HG03175 (cell line): ENCODE data around the gene LRRC56.

Source experiments
- ATAC-seq: cut with Tn5 transposase; IDR thresholded peaks from one replicate; pipeline ENCODE4 v1.9.1; 2021; ENCODE audit warnings: mild to moderate bottlenecking, moderate library complexity; ENCODE audit not compliant: unreplicated experiment

LRRC56 gene

GRCh38 chr11:536841-537621 is at the start of gene LRRC56:
TSS of gene LRRC56 (plus strand) at chr11:537527. CDS start at chr11:540685, 3,158 bp downstream.
- ATAC-seq, result peak; percentile 52

- ATAC-seq, result no peak
Observed at GRCh38 chr11:487571-488021, 49.7 kb upstream of the LRRC56 start.

- no peak for ATAC-seq
Observed at GRCh38 chr11:488062-488461, 49.3 kb upstream of the LRRC56 start.

- ATAC-seq, result no peak
Observed at GRCh38 chr11:488579-488978, 48.7 kb upstream of the LRRC56 start.

GRCh38 chr11:488992-489391 is 48.3 kb upstream of the LRRC56 start:
- no peak for ATAC-seq

GRCh38 chr11:489610-490185 is 47.6 kb upstream of the LRRC56 start:
- ATAC-seq, result no peak

GRCh38 chr11:490186-490929 is 47.0 kb upstream of the LRRC56 start:
- ATAC-seq, result no peak

- ATAC-seq, result no peak
Observed at GRCh38 chr11:490930-491260, 46.4 kb upstream of the LRRC56 start.

GRCh38 chr11:491358-491757 is 46.0 kb upstream of the LRRC56 start:
- no peak for ATAC-seq

GRCh38 chr11:492427-493226 is 44.7 kb upstream of the LRRC56 start:
- ATAC-seq, result no peak

GRCh38 chr11:494761-495536 is 42.4 kb upstream of the LRRC56 start:
- no peak for ATAC-seq

- no peak for ATAC-seq
Observed at GRCh38 chr11:495537-495931, 41.8 kb upstream of the LRRC56 start.

- no peak for ATAC-seq
Observed at GRCh38 chr11:496834-497564, 40.3 kb upstream of the LRRC56 start.

- ATAC-seq, result no peak
Observed at GRCh38 chr11:497565-498296, 39.6 kb upstream of the LRRC56 start.

- no peak for ATAC-seq
Observed at GRCh38 chr11:498297-499181, 38.8 kb upstream of the LRRC56 start.

- no peak for ATAC-seq
Observed at GRCh38 chr11:499201-500076, 37.9 kb upstream of the LRRC56 start.
